ENCODE data around the gene MACROD1.

DNA sequence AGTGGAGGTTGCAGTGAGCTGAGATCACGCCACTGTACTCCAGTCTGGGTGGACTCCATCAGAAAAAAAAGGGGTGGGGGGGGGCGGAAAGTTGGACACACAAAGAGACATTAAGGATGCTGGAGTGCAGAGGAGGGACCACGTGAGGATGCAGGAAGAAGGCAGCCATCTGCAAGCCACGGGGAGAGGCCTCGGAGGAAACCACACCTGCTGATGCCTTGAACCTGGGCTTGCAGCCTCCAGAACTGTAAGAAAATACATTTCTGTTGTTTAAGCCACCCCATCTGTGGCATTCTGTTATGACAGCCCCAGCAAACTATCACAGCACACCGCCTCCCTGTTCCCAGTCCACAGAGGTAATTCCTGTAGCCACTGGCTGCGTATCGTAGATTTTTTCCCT, 10.8 kb upstream of the MACROD1 start:
- TF ChIP-seq, protein P1, sequence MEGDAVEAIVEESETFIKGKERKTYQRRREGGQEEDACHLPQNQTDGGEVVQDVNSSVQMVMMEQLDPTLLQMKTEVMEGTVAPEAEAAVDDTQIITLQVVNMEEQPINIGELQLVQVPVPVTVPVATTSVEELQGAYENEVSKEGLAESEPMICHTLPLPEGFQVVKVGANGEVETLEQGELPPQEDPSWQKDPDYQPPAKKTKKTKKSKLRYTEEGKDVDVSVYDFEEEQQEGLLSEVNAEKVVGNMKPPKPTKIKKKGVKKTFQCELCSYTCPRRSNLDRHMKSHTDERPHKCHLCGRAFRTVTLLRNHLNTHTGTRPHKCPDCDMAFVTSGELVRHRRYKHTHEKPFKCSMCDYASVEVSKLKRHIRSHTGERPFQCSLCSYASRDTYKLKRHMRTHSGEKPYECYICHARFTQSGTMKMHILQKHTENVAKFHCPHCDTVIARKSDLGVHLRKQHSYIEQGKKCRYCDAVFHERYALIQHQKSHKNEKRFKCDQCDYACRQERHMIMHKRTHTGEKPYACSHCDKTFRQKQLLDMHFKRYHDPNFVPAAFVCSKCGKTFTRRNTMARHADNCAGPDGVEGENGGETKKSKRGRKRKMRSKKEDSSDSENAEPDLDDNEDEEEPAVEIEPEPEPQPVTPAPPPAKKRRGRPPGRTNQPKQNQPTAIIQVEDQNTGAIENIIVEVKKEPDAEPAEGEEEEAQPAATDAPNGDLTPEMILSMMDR (IDR thresholded peaks at IDR 0.05), result no peak
- no peak for TF ChIP-seq POLR2A (IDR thresholded peaks at IDR 0.05)
- TF ChIP-seq POLR2AphosphoS5 (IDR thresholded peaks at IDR 0.05; ENCODE audit: insufficient read depth in 1 of 2, low read depth in 1 of 2), result no peak
